GM19023 (cell line): ENCODE data around the gene NLE1.
"Not testable (repeated sequence)": the region's sequence is repeated elsewhere in the genome, so short reads cannot be mapped to it uniquely, and the experiment has no call there.

Source experiments
- ATAC-seq: cut with Tn5 transposase; IDR thresholded peaks from one replicate; pipeline ENCODE4 v1.9.1; 2021; ENCODE audit warnings: mild to moderate bottlenecking, moderate library complexity; ENCODE audit not compliant: unreplicated experiment

The NLE1 gene

GRCh38 chr17:35129154-35129972 lies 12.7 kb downstream of the NLE1 start:
- no peak for ATAC-seq

GRCh38 chr17:35127751-35128514 lies 14.2 kb downstream of the NLE1 start:
- no peak for ATAC-seq

GRCh38 chr17:35121315-35121714 lies 20.8 kb downstream of the NLE1 start, which contains the start of gene FNDC8:
FNDC8 (plus strand) TSS chr17:35121615; CDS start chr17:35121694, 79 bp downstream.
- no peak for ATAC-seq

GRCh38 chr17:35119370-35120165 lies 22.5 kb downstream of the NLE1 start, which contains the start of gene RAD51D:
RAD51D (minus strand) TSS chr17:35119860; CDS start chr17:35119613, 247 bp downstream.
- ATAC-seq, result peak; percentile 81

- ATAC-seq, result no peak
Measured at GRCh38 chr17:35117984-35118383, 24.1 kb downstream of the NLE1 start.

- no peak for ATAC-seq
Measured at GRCh38 chr17:35116845-35117244, 25.3 kb downstream of the NLE1 start.

GRCh38 chr17:35110791-35111190 lies 31.3 kb downstream of the NLE1 start:
- not testable (repeated sequence) for ATAC-seq

GRCh38 chr17:35104844-35105450 lies 37.2 kb downstream of the NLE1 start:
- ATAC-seq, result no peak

- no peak for ATAC-seq
Measured at GRCh38 chr17:35103271-35103670, 38.8 kb downstream of the NLE1 start.

- ATAC-seq, result no peak
Measured at GRCh38 chr17:35101725-35102124, 40.4 kb downstream of the NLE1 start.

GRCh38 chr17:35101036-35101435 lies 41.1 kb downstream of the NLE1 start:
- ATAC-seq, result no peak

- ATAC-seq, result no peak
Measured at GRCh38 chr17:35099908-35100307, 42.2 kb downstream of the NLE1 start.

GRCh38 chr17:35097776-35098175 lies 44.3 kb downstream of the NLE1 start:
- no peak for ATAC-seq

GRCh38 chr17:35095741-35096140 lies 46.4 kb downstream of the NLE1 start:
- no peak for ATAC-seq

- no peak for ATAC-seq
Measured at GRCh38 chr17:35094902-35095301, 47.2 kb downstream of the NLE1 start.

GRCh38 chr17:35090707-35091106 lies 51.4 kb downstream of the NLE1 start:
- ATAC-seq, result not testable (repeated sequence)

- ATAC-seq, result peak; percentile 9
Measured at GRCh38 chr17:35089586-35090296, 52.4 kb downstream of the NLE1 start.

GRCh38 chr17:35088881-35089585 lies 53.1 kb downstream of the NLE1 start:
- peak; percentile 66 for ATAC-seq

GRCh38 chr17:35088356-35088880 lies 53.7 kb downstream of the NLE1 start:
- peak; percentile 7 for ATAC-seq
